Measurements from ENCODE around the gene HIPK2.

HIPK2 gene

DNA sequence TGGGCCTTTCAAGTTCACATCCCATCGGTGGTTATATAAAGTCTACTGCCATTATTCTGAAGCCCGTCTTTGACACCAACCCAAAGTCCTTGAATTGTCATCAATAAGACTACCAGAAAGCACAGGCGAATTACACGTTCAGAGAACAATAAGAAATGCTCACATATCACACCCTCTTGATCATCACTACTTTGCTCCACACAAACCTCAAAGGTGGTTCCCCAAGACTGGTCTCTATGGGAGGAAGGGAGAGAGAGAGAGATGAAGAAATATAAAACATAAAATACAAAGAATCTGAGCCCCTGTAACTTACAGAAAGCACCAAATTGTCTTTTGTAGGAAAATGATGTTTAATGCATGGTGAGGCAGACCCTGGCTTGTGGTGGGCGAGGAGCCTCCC is 4.4 kb downstream of the HIPK2 start:
- TF ChIP-seq, protein P1, sequence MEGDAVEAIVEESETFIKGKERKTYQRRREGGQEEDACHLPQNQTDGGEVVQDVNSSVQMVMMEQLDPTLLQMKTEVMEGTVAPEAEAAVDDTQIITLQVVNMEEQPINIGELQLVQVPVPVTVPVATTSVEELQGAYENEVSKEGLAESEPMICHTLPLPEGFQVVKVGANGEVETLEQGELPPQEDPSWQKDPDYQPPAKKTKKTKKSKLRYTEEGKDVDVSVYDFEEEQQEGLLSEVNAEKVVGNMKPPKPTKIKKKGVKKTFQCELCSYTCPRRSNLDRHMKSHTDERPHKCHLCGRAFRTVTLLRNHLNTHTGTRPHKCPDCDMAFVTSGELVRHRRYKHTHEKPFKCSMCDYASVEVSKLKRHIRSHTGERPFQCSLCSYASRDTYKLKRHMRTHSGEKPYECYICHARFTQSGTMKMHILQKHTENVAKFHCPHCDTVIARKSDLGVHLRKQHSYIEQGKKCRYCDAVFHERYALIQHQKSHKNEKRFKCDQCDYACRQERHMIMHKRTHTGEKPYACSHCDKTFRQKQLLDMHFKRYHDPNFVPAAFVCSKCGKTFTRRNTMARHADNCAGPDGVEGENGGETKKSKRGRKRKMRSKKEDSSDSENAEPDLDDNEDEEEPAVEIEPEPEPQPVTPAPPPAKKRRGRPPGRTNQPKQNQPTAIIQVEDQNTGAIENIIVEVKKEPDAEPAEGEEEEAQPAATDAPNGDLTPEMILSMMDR (IDR thresholded peaks at IDR 0.05; ENCODE audit: low read depth, low read length, missing control alignments) = no peak
- H3K27me3 ChIP-seq (replicated peaks) = no peaks in the 10 kb centered on the region
- peak overlapping the region; percentile 97 for H3K27ac ChIP-seq
- no peak for DNase-seq
- no peak overlapping the region for H3K4me3 ChIP-seq (ENCODE audit: low read depth, low read length)
- H3K36me3 ChIP-seq (replicated peaks) = peaks cover 7% of the 10 kb centered on the region
- in situ Hi-C loops (cut with HindIII; ENCODE audit: low pct_ligation_motif_present, low sequenced_read_pairs) = no loop called here

DNA sequence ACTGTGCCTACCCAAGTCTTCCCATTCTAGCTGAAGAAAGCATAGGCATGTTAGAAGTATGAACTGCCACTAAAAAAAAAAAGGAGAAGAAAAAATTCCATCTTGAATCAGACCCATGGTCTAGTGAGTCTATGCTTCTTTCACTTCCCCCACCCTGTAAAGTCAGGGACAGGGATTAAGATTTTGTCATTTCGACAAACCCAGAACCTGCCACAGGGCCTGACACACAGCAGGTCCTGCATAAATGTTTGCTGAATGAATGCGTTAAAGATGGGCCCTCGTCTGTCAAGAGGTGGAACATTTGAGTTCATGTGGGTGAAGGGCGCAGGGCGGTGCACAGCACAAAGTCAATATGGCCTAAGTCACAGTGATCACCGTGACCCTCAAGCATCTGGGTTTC is 4.9 kb downstream of the HIPK2 start:
- no peak for DNase-seq
- in situ Hi-C loops (cut with HindIII; ENCODE audit: low pct_ligation_motif_present, low sequenced_read_pairs) = no loop called here
- H3K27me3 ChIP-seq (replicated peaks) = no peaks in the 10 kb centered on the region
- H3K4me3 ChIP-seq (ENCODE audit: low read depth, low read length) = no peak overlapping the region
- TF ChIP-seq, protein P1 (IDR thresholded peaks at IDR 0.05; ENCODE audit: low read depth, low read length, missing control alignments) = no peak
- peaks cover 7% of the 10 kb centered on the region for H3K36me3 ChIP-seq (replicated peaks)
- no peak overlapping the region for H3K27ac ChIP-seq

DNA sequence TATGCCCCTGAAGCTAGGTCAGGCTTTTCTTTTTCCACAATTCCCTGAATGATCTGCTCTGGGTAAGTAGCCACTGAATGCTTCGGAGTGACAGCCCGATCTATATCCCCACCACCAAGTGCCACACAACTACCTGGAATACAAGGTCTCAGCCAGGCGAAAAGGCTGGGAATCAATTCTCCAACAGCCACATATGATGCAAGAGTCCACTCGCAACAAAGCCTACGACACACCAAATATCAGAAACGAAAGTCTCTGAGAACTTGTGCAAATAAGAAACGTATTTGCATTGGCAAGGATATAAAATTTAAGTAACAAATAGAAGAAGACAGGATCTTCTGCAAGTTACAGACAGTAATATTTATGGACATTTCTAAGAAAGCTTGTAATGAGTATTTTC is 5.7 kb downstream of the HIPK2 start:
- in situ Hi-C loops (cut with HindIII; ENCODE audit: low pct_ligation_motif_present, low sequenced_read_pairs) = no loop called here
- no peak overlapping the region for H3K4me3 ChIP-seq (ENCODE audit: low read depth, low read length)
- H3K27me3 ChIP-seq (replicated peaks) = no peaks in the 10 kb centered on the region
- peaks cover 7% of the 10 kb centered on the region for H3K36me3 ChIP-seq (replicated peaks)
- peak overlapping the region; percentile 93 for H3K27ac ChIP-seq
- no peak for DNase-seq
- TF ChIP-seq, protein P1 (IDR thresholded peaks at IDR 0.05; ENCODE audit: low read depth, low read length, missing control alignments) = no peak

DNA sequence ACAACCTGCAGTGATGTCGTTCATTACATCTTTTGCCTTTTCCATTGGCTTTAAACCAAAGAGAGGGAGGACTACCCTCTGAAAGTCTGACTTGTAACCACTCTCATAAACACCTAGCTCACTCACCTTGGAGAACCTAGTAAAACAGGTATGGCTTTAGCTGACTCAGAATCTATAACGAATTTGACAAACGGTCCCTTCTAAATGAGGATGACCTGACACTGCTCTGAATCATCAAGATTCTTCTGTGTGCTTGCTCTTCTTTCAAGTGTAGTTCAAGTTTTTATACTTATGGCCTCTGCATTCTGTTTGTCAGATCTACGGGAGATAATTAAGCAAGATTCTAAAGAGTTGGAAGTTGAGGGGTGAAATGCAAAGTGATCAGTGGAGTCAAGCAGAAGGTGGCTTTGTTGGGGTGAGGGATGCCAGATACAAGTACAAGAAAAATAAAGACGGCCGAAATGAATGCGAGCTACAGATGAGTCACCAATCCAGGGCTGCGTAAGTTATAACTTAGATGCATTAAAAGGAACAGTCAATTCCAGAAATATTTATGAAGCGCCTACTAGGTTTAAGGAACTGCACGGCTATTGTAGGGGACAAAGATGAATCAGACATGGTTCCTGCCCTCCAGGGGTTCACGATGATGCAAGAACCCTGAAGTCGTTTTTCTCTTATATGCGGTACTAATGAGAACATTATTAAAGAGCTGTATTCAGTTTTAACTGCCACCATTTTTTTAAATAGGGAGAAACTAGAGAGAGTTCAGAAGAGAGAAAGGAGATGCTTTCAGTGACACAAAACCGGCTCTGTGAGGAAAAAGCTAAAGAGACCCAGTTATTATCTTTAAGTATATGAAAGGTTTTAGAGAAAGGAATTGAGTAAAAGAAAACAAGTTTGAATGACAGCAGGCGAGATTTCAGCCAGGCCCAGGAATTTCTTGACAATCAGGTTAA is 6.5 kb downstream of the HIPK2 start:
- peak; percentile 93 for DNase-seq
- H3K27ac ChIP-seq = peak overlapping the region; percentile 93
- in situ Hi-C loops (cut with HindIII; ENCODE audit: low pct_ligation_motif_present, low sequenced_read_pairs) = no loop called here

DNA sequence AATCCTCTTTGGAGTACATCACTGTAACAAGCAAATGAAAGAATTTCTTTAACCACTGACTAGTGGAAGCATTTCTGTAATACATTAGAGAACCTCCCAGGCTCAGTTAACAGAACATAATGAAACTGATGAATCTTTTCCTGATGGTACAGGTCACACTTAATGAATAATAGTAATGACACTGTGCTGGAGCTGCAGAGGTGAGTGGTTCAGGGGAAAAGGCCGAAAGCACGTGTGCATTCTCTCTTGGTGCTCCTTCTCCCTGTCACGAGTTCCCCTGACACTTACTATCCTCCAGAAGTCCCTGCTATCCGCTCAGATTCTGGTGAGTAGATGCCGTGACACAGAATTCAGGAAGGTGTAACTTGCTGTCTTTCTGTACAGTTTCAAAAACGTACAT is 8.0 kb downstream of the HIPK2 start:
- Histone ChIP-seq H3K27me3 (replicated peaks) (no peaks in the 10 kb centered on the region), H3K4me3 (ENCODE audit: low read depth, low read length) (no peak overlapping the region), H3K36me3 (replicated peaks) (peaks cover 7% of the 10 kb centered on the region), H3K27ac (no peak overlapping the region)
- TF ChIP-seq, protein P1 (IDR thresholded peaks at IDR 0.05; ENCODE audit: low read depth, low read length, missing control alignments) = no peak
- no peak for DNase-seq
- in situ Hi-C loops (cut with HindIII; ENCODE audit: low pct_ligation_motif_present, low sequenced_read_pairs) = no loop called here

More for the DNA sequence above, 6.5 kb downstream of the HIPK2 start:
- H3K27me3 ChIP-seq (replicated peaks) = no peaks in the 10 kb centered on the region
- H3K4me3 ChIP-seq (ENCODE audit: low read depth, low read length) = no peak overlapping the region
- TF ChIP-seq, protein P1 (IDR thresholded peaks at IDR 0.05; ENCODE audit: low read depth, low read length, missing control alignments) = no peak
- peaks cover 7% of the 10 kb centered on the region for H3K36me3 ChIP-seq (replicated peaks)
